Uterus (tissue), 4 donors: ENCODE results near the gene ARPC5L. TPM values are rescaled to one million over a fixed set of nuclear protein-coding genes. Genes with fewer than 3 reads are reported as not detected.

Experiments
- DNase-seq, 2 donors: peaks; one replicate each; pipeline ENCODE4 v3.0.0-alpha.2; 2019 to 2020
- H3K27ac ChIP-seq, 2 donors: fragments of 200-600 bp; sonication (generic); 1 replicate in 1 of 2; 2 replicates in 1 of 2; pipeline ENCODE4 v1.5.1; 2016 to 2018
- H3K27me3 ChIP-seq, 2 donors: fragments of 200-600 bp; sonication (generic); one replicate each; pipeline ENCODE4 v1.5.1; 2018 to 2019; ENCODE audit warnings: control low read depth in 1 of 2
- H3K36me3 ChIP-seq, 2 donors: fragments of 200-600 bp; sonication (generic); one replicate each; pipeline ENCODE4 v1.5.1; 2019; ENCODE audit warnings: control low read depth in 1 of 2
- H3K4me1 ChIP-seq, 2 donors: fragments of 200-600 bp; sonication (generic); one replicate each; pipeline ENCODE4 v1.5.1; 2018 to 2019; ENCODE audit warnings: control low read depth in 1 of 2
- H3K4me3 ChIP-seq, 2 donors: fragments of 200-600 bp; sonication (generic); 1 replicate in 1 of 2; 2 replicates in 1 of 2; pipeline ENCODE4 v1.5.1; 2018 to 2019; ENCODE audit warnings: mild to moderate bottlenecking in 1 of 2
- H3K9me3 ChIP-seq, 2 donors: fragments of 200-600 bp; sonication (generic); one replicate each; pipeline ENCODE4 v1.5.1; 2019; ENCODE audit warnings: control low read depth in 1 of 2
- CTCF ChIP-seq, 4 experiments: fragments of 200-600 bp in 2 of 4; fragments of 450-650 bp in 2 of 4; sonication (generic) in 2 of 4; IDR thresholded peaks; one replicate each; pipeline ENCODE4 v1.5.1; 2016 to 2019; ENCODE audit warnings: antibody characterized with exemption in 4 of 4, mild to moderate bottlenecking in 2 of 4, moderate library complexity in 1 of 4
- POLR2A ChIP-seq, 2 donors: fragments of 450-650 bp; IDR thresholded peaks; one replicate each; pipeline ENCODE4 v1.6.1; 2016; ENCODE audit warnings: antibody characterized with exemption in 2 of 2, mild to moderate bottlenecking in 1 of 2, moderate library complexity in 1 of 2
- intact Hi-C: fragments of 100-400 bp; cut with DNase I; formaldehyde crosslinking; loops from one replicate; pipeline ENCODE4 v1.15.1; 2023; ENCODE audit warnings: low total_unique reads
- total RNA-seq, 4 donors: library from RNA; depleted of rRNA in 3 of 4; stranded (reverse); fragments of >200 nt in 3 of 4; gene quantifications; one replicate each; pipeline versions ENCODE4 v1.1.0 to v1.2.4, GENCODE V29; 2014 to 2023
- donor health status: DM: yes; HTN: yes; CAD: no.

The ARPC5L gene
- total RNA-seq, 4 donors from 2014 or later = 1.0 to 18.3 (median 5.6) TPM

- intact Hi-C loops = no loop called here
- DNase-seq = no peak
- H3K36me3 ChIP-seq = no peaks in the 10 kb centered on the region
- no peak overlapping the region for H3K27ac ChIP-seq
- H3K4me3 ChIP-seq = no peak overlapping the region
- no peaks in the 10 kb centered on the region for H3K9me3 ChIP-seq
- no peaks in the 10 kb centered on the region for H3K4me1 ChIP-seq
- no peak for TF ChIP-seq POLR2A (IDR thresholded peaks at IDR 0.05)
- no peak for TF ChIP-seq CTCF (IDR thresholded peaks at IDR 0.05)
- no peaks in the 10 kb centered on the region for H3K27me3 ChIP-seq
Observed at GRCh38 chr9:124884376-124884775, 22.4 kb downstream of the ARPC5L start.

GRCh38 chr9:124885551-124885950 lies 23.6 kb downstream of the ARPC5L start:
- Histone ChIP-seq H3K36me3 (no peaks in the 10 kb centered on the region), H3K27me3 (no peaks in the 10 kb centered on the region), H3K4me1 (no peaks in the 10 kb centered on the region), H3K27ac (no peak overlapping the region), H3K9me3 (no peaks in the 10 kb centered on the region), H3K4me3 (no peak overlapping the region)
- TF ChIP-seq CTCF (IDR thresholded peaks at IDR 0.05) (no peak), POLR2A (IDR thresholded peaks at IDR 0.05) (no peak)
- intact Hi-C loops = no loop called here
- DNase-seq = no peak

- H3K9me3 ChIP-seq = no peaks in the 10 kb centered on the region
- no peaks in the 10 kb centered on the region for H3K27me3 ChIP-seq
- intact Hi-C loops = no loop called here
- no peak for TF ChIP-seq POLR2A (IDR thresholded peaks at IDR 0.05)
- no peak for TF ChIP-seq CTCF (IDR thresholded peaks at IDR 0.05)
- no peak overlapping the region for H3K4me3 ChIP-seq
- H3K4me1 ChIP-seq = no peaks in the 10 kb centered on the region
- H3K36me3 ChIP-seq = no peaks in the 10 kb centered on the region
- DNase-seq = no peak
- H3K27ac ChIP-seq = no peak overlapping the region
Observed at GRCh38 chr9:124886461-124886860, 24.5 kb downstream of the ARPC5L start.

- H3K4me1 ChIP-seq = no peaks in the 10 kb centered on the region
- no peak overlapping the region for H3K27ac ChIP-seq
- TF ChIP-seq POLR2A (IDR thresholded peaks at IDR 0.05) (no peak), CTCF (IDR thresholded peaks at IDR 0.05) (no peak)
- no peak for DNase-seq
- no peaks in the 10 kb centered on the region for H3K9me3 ChIP-seq
- H3K4me3 ChIP-seq = no peak overlapping the region
- H3K27me3 ChIP-seq = no peaks in the 10 kb centered on the region
- no peaks in the 10 kb centered on the region for H3K36me3 ChIP-seq
- intact Hi-C loops = no loop called here
Observed at GRCh38 chr9:124886866-124887492, 25.0 kb downstream of the ARPC5L start.

GRCh38 chr9:124887832-124888231 lies 25.9 kb downstream of the ARPC5L start:
- Histone ChIP-seq H3K27ac (no peak overlapping the region), H3K27me3 (no peaks in the 10 kb centered on the region), H3K9me3 (no peaks in the 10 kb centered on the region), H3K36me3 (no peaks in the 10 kb centered on the region), H3K4me1 (no peaks in the 10 kb centered on the region), H3K4me3 (no peak overlapping the region)
- intact Hi-C loops = no loop called here
- no peak for DNase-seq
- TF ChIP-seq POLR2A (IDR thresholded peaks at IDR 0.05) (no peak), CTCF (IDR thresholded peaks at IDR 0.05) (no peak)
